IMR-90 (cell line): ENCODE measurements around the gene CAPN5. TPM values are rescaled to one million over a fixed set of nuclear protein-coding genes. Genes with fewer than 3 reads are reported as not detected.
A peak's percentile ranks its signal among the peaks of the same experiment; 100 is the strongest.

Source experiments
- ATAC-seq: fragments of 200-7000 bp; cut with Tn5 transposase; 2 replicates; pipeline ENCODE4 v1.9.1; 2020; ENCODE audit warnings: low read depth, mild to moderate bottlenecking, moderate library complexity
- BruUV-seq: library from RNA; stranded (reverse); fragments of 400-500 nt; replicated peaks from 2 replicates; lab custom pipeline; 2021; lab: Mats Ljungman, UMichigan
- CTCF ChIA-PET: fragments of 300-600 bp; formaldehyde crosslinking; extraction: SDS; loops from one replicate; lab custom pipeline; 2021; ENCODE audit warnings: antibody characterized with exemption; lab: Yijun Ruan, JAX
- POLR2A ChIA-PET: fragments of 300-600 bp; sonication (Branson Sonifier 250); formaldehyde crosslinking; loops from one replicate; lab custom pipeline; 2022; ENCODE audit warnings: antibody characterized with exemption; ENCODE audit not compliant: unreplicated experiment; lab: Charles Lee
- DNase-seq: peaks from one replicate; pipeline ENCODE4 v3.0.0; 2013
- H2AFZ ChIP-seq: replicated peaks from 2 replicates; pipeline ENCODE3; 2013; ENCODE audit warnings: low read length, mild to moderate bottlenecking; ENCODE audit not compliant: poor library complexity
- H2AK5ac ChIP-seq: 2 replicates; pipeline ENCODE4 v1.6.1; 2013; ENCODE audit warnings: low read depth, low read length, inconsistent platforms
- H2AK9ac ChIP-seq: replicated peaks from 2 replicates; pipeline ENCODE3; 2013; ENCODE audit warnings: mild to moderate bottlenecking, low read depth, low read length, moderate library complexity; ENCODE audit not compliant: poor library complexity
- H2BK120ac ChIP-seq: 2 replicates; pipeline ENCODE4 v1.6.1; 2013; ENCODE audit warnings: low read depth, low read length, inconsistent platforms
- H2BK15ac ChIP-seq: 3 replicates; pipeline ENCODE4 v1.6.1; 2013; ENCODE audit warnings: low read depth, low read length, inconsistent platforms
- H2BK20ac ChIP-seq: 2 replicates; pipeline ENCODE4 v1.6.1; 2013; ENCODE audit warnings: low read depth, mild to moderate bottlenecking, inconsistent platforms, low read length, moderate library complexity
- H2BK5ac ChIP-seq: 2 replicates; pipeline ENCODE4 v1.6.1; 2013; ENCODE audit warnings: mild to moderate bottlenecking, low read depth, low read length, inconsistent platforms; ENCODE audit not compliant: poor library complexity, severe bottlenecking
- H3K14ac ChIP-seq: replicated peaks from 2 replicates; pipeline ENCODE4 v1.6.1; 2013; ENCODE audit warnings: low read depth, low read length, inconsistent platforms
- H3K18ac ChIP-seq: 2 replicates; pipeline ENCODE4 v1.6.1; 2013; ENCODE audit warnings: low read depth, low read length, control low read depth
- H3K23ac ChIP-seq: 2 replicates; pipeline ENCODE4 v1.6.1; 2013; ENCODE audit warnings: low read depth, low read length, inconsistent platforms
- H3K27ac ChIP-seq: 2 replicates; pipeline ENCODE4 v1.5.1; 2013; ENCODE audit warnings: mild to moderate bottlenecking, control low read depth, low read length; ENCODE audit not compliant: insufficient read depth
- H3K27me3 ChIP-seq: 2 replicates; pipeline ENCODE4 v1.6.1; 2013; ENCODE audit warnings: low read length; ENCODE audit not compliant: control insufficient read depth, insufficient read depth
- H3K36me3 ChIP-seq: 2 replicates; pipeline ENCODE4 v1.6.1; 2013; ENCODE audit warnings: low read length, mixed read lengths; ENCODE audit not compliant: control insufficient read depth, insufficient read depth
- H3K4ac ChIP-seq: 2 replicates; pipeline ENCODE4 v1.6.1; 2013; ENCODE audit warnings: low read depth, low read length, inconsistent platforms
- H3K4me1 ChIP-seq: 2 replicates; pipeline ENCODE4 v1.6.1; 2013; ENCODE audit warnings: low read length, mixed read lengths; ENCODE audit not compliant: control insufficient read depth, insufficient read depth
- H3K4me2 ChIP-seq: 2 replicates; pipeline ENCODE4 v1.6.1; 2013; ENCODE audit warnings: low read depth, mild to moderate bottlenecking, control low read depth, low read length, moderate library complexity
- H3K4me3 ChIP-seq: 2 replicates; pipeline ENCODE4 v1.5.1; 2013; ENCODE audit warnings: low read depth, mild to moderate bottlenecking, control low read depth, low read length, moderate library complexity; ENCODE audit not compliant: insufficient read depth
- H3K56ac ChIP-seq: 2 replicates; pipeline ENCODE4 v1.6.1; 2013; ENCODE audit warnings: low read length, inconsistent platforms; ENCODE audit not compliant: insufficient read depth; ENCODE audit errors: extremely low read depth
- H3K79me1 ChIP-seq, 2 experiments: 2 replicates each; pipeline ENCODE4 v1.6.1; 2013; ENCODE audit warnings: low read length in 2 of 2, inconsistent platforms in 1 of 2, low read depth in 1 of 2
- H3K9ac ChIP-seq: 2 replicates; pipeline ENCODE4 v1.6.1; 2013; ENCODE audit warnings: low read depth, low read length, control low read depth
- H3K9me1 ChIP-seq: 2 replicates; pipeline ENCODE4 v1.6.1; 2013; ENCODE audit warnings: low read length, inconsistent platforms; ENCODE audit not compliant: insufficient read depth
- H3K9me3 ChIP-seq: 2 replicates; pipeline ENCODE4 v1.6.1; 2013; ENCODE audit warnings: low read length; ENCODE audit not compliant: control insufficient read depth, insufficient read depth
- H4K20me1 ChIP-seq: 2 replicates; pipeline ENCODE4 v1.6.1; 2013; ENCODE audit warnings: low read length, inconsistent platforms; ENCODE audit not compliant: insufficient read depth
- H4K5ac ChIP-seq: 2 replicates; pipeline ENCODE4 v1.6.1; 2013; ENCODE audit warnings: mild to moderate bottlenecking, low read depth, low read length, control low read depth
- H4K8ac ChIP-seq, 2 experiments: 2 replicates each; pipeline ENCODE4 v1.6.1; 2013; ENCODE audit warnings: low read depth in 2 of 2, low read length in 2 of 2, control low read depth in 1 of 2, inconsistent platforms in 1 of 2
- H4K91ac ChIP-seq: 2 replicates; pipeline ENCODE4 v1.6.1; 2013; ENCODE audit warnings: low read depth, low read length, inconsistent platforms; ENCODE audit not compliant: insufficient read depth
- FOS ChIP-seq: fragments of 150-350 bp; IDR thresholded peaks from 2 replicates; pipeline ENCODE4 v1.6.1; 2016; ENCODE audit warnings: low read depth, low read length
- MAFK ChIP-seq: IDR thresholded peaks from 2 replicates; pipeline ENCODE4 v1.6.1; 2012; ENCODE audit warnings: low read depth, low read length, improper control_type of control experiment
- MXI1 ChIP-seq: IDR thresholded peaks from 2 replicates; pipeline ENCODE4 v1.6.1; 2012; ENCODE audit warnings: low read depth, mild to moderate bottlenecking, low read length, moderate library complexity, borderline replicate concordance
- POLR2A ChIP-seq: IDR thresholded peaks from 2 replicates; pipeline ENCODE4 v1.6.1; 2012; ENCODE audit warnings: mild to moderate bottlenecking, low read depth, low read length
- RAD21 ChIP-seq: IDR thresholded peaks from 2 replicates; pipeline ENCODE4 v1.6.1; 2012; ENCODE audit warnings: low read length, improper control_type of control experiment
- RCOR1 ChIP-seq: IDR thresholded peaks from 2 replicates; pipeline ENCODE4 v1.6.1; 2012; ENCODE audit warnings: mild to moderate bottlenecking, low read length, improper control_type of control experiment; ENCODE audit not compliant: insufficient replicate concordance
- RFX5 ChIP-seq: IDR thresholded peaks from 2 replicates; pipeline ENCODE4 v1.8.0; 2012; ENCODE audit warnings: low read depth, mild to moderate bottlenecking, low read length, moderate library complexity
- SMC3 ChIP-seq: fragments of 150-350 bp; IDR thresholded peaks from 2 replicates; pipeline ENCODE4 v1.6.1; 2016; ENCODE audit warnings: low read depth, mild to moderate bottlenecking, antibody characterized with exemption, low read length, moderate library complexity
- USF2 ChIP-seq: fragments of 150-350 bp; IDR thresholded peaks from 2 replicates; pipeline ENCODE4 v1.6.1; 2017; ENCODE audit warnings: mild to moderate bottlenecking, antibody characterized with exemption, low read length, low read depth
- WGBS, 2 experiments: methylation state at CpG; one replicate each; pipeline versions ENCODE4 v1.1.5 to v1.1.7; 2013; ENCODE audit warnings: missing lambda C conversion rate in 2 of 2; ENCODE audit not compliant: insufficient read length in 1 of 2; ENCODE audit errors: extremely low coverage in 2 of 2; 5-methylcytosine and 5-hydroxymethylcytosine counted together
- dilution Hi-C: fragments of 300-500 bp; cut with HindIII; formaldehyde crosslinking; loops from one replicate; pipeline ENCODE4 v1.14.3; 2018; ENCODE audit warnings: low sequenced_read_pairs; ENCODE audit not compliant: unreplicated experiment
- in situ Hi-C: fragments of 300-500 bp; cut with MboI; formaldehyde crosslinking; loops from 3 replicates; pipeline ENCODE4 v1.14.3; 2019; ENCODE audit warnings: low sequenced_read_pairs, inconsistent platforms, mixed read lengths
- intact Hi-C: fragments of 100-400 bp; cut with micrococcal nuclease; formaldehyde crosslinking; loops from 2 replicates; pipeline ENCODE4 v1.10.0; 2022
- polyA plus RNA-seq, 3 experiments: library from polyadenylated mRNA; depleted of rRNA; stranded (reverse); fragments of >200 nt; gene quantifications; 2 replicates each; pipeline ENCODE4 v1.2.3, GENCODE V29; 2012; ENCODE audit warnings: low replicate concordance in 1 of 3
- total RNA-seq: library from RNA; depleted of rRNA; stranded (reverse); fragments of >200 nt; gene quantifications from 2 replicates; pipeline ENCODE4 v1.2.3, GENCODE V29; 2012

CAPN5 gene
- total and polyA plus RNA-seq, 2 of the 4 experiments (the other 2 are of a cell fraction): 8.1 to 24.0 TPM

GRCh38 chr11:77152846-77153245, 86.1 kb downstream of the CAPN5 start:
- no peaks in the 10 kb centered on the region; the same call in 1 of the 2 replicates for H3K9me1 ChIP-seq
- no peak overlapping the region for H3K9ac ChIP-seq
- no peak overlapping the region for H2BK20ac ChIP-seq
- WGBS, 2 experiments: 45% methylated on average over 4 of the region's 6 CpGs; no CpG with 5 or more reads in 1 of the 2 experiments
- H2AK5ac ChIP-seq: no peak overlapping the region
- no peak overlapping the region for H3K18ac ChIP-seq
- no peak overlapping the region for H4K8ac ChIP-seq
- H4K20me1 ChIP-seq: no peaks in the 10 kb centered on the region
- peak; percentile 18 for DNase-seq
- H4K91ac ChIP-seq: no peak overlapping the region
- H2BK15ac ChIP-seq: no peak overlapping the region
- H3K23ac ChIP-seq: no peak overlapping the region
- H3K4me1 ChIP-seq: no peaks in the 10 kb centered on the region
- dilution Hi-C loops: no loop called here
- H3K4ac ChIP-seq: no peak overlapping the region
- H3K56ac ChIP-seq: no peak overlapping the region
- H4K5ac ChIP-seq: no peak overlapping the region
- ChIA-PET CTCF (no interaction called here), POLR2A (no interaction called here)
- no peaks in the 10 kb centered on the region for H3K36me3 ChIP-seq
- ATAC-seq: no peak
- H3K4me2 ChIP-seq: no peak overlapping the region
- no peak overlapping the region for H2AK9ac ChIP-seq
- no peak overlapping the region for H2AFZ ChIP-seq
- H3K14ac ChIP-seq: no peak overlapping the region
- H3K27me3 ChIP-seq: peaks cover 59% of the 10 kb centered on the region
- H2BK5ac ChIP-seq: no peak overlapping the region
- no peak for TF ChIP-seq RCOR1
- no peak for TF ChIP-seq POLR2A
- TF ChIP-seq USF2: no peak
- no peak for TF ChIP-seq MXI1
- TF ChIP-seq RAD21: no peak
- TF ChIP-seq FOS: no peak
- no peak for TF ChIP-seq SMC3
- TF ChIP-seq MAFK: no peak
- no peak for TF ChIP-seq RFX5
- in situ Hi-C loops: no loop called here
- H3K9me3 ChIP-seq: no peaks in the 10 kb centered on the region
- no peak overlapping the region for H3K4me3 ChIP-seq
- intact Hi-C loops: no loop called here
- no peaks in the 10 kb centered on the region for H3K79me1 ChIP-seq
- no peak overlapping the region for H3K27ac ChIP-seq
- no TSS peak for BruUV-seq
- no peak overlapping the region for H2BK120ac ChIP-seq
